Measurements from ENCODE around the gene NANS.

GRCh38 chr9:98132158-98132557, 75.6 kb downstream of the NANS start:
- no peak for TF ChIP-seq GATA2 (IDR thresholded peaks at IDR 0.05; ENCODE audit: low read depth, low read length)
- TF ChIP-seq GATA3 (IDR thresholded peaks at IDR 0.05; ENCODE audit: low read depth, low read length), result no peak

All from SH-SY5Y (cell line).